ENCODE measurements around the gene ECI2.

GRCh38 chr6:4135665-4136353 is 434 bp upstream of the ECI2 start:
- TF ChIP-seq ELK1 (IDR thresholded peaks at IDR 0.05; ENCODE audit: low read depth, low read length) (no peak), CTCF (IDR thresholded peaks at IDR 0.05) (no peak), USF2 (IDR thresholded peaks at IDR 0.05) (no peak), MAX (IDR thresholded peaks at IDR 0.05) (peak; percentile 50; the same call in 1 of the 2 replicates), JUN (IDR thresholded peaks at IDR 0.05) (peak in 1 of 2 experiments; percentile 70; a peak in 3 of 5 replicates)

Measured in A549 (cell line).